ENCODE data around the gene CASZ1. TPM values are rescaled to one million over a fixed set of nuclear protein-coding genes. Genes with fewer than 3 reads are reported as not detected.

The CASZ1 gene
- total and polyA plus RNA-seq, 10 of the 15 experiments (the other 5 are each of a cell fraction or from before 2014, with no cell fraction given), result 0.52 to 9.8 (median 3.7) TPM

DNA sequence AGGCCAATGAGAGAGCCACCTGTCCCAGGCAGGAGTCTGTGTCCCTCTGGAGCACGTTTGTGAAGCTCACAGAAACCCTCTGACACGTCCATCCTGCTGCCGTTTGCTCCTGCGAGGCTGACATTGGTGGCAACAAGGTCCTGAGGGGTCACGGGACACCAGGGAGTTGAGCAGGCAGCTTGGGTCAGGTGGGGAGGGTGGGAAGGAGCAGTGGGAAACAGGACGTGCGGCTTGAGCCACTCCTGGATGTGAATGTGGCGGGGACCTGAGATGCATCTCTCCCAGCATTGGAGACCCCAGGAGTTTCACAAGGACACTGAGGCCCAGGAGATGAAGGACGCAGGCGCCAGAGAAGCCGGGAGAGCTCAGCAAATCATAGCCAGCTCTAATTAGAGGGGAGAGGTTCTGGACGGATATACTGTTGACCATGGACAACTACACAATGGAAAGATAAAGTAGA is 172.7 kb downstream of the CASZ1 start:
- H3K4me1 ChIP-seq (ENCODE audit: control insufficient read depth, insufficient read depth, low read length), result no peaks in the 10 kb centered on the region
- ChIA-PET RAD21 (ENCODE audit: unreplicated experiment) (no interaction called here), SMC1A (ENCODE audit: uncharacterized antibody, unreplicated experiment) (no interaction called here), CTCF (no interaction called here), POLR2A (no interaction called here)
- WGBS (ENCODE audit: insufficient coverage, insufficient replicate concordance, low lambda C conversion rate, missing lambda C conversion rate), result 86% methylated on average over 12 of the region's 12 CpGs
- H3K79me2 ChIP-seq (ENCODE audit: control insufficient read depth, insufficient read depth, low read length), result no peaks in the 10 kb centered on the region
- in situ Hi-C loops (cut with MboI), result no loop called here
- H2AFZ ChIP-seq (ENCODE audit: control insufficient read depth, low read depth, low read length), result no peak overlapping the region
- no peak overlapping the region for H3K4me2 ChIP-seq (ENCODE audit: control insufficient read depth, insufficient read depth)
- H4K20me1 ChIP-seq (ENCODE audit: control insufficient read depth, insufficient read depth), result no peaks in the 10 kb centered on the region
- no peak overlapping the region for H3K4me3 ChIP-seq
- peaks cover 6 to 7% of the 10 kb centered on the region in 2 experiments; a peak in 3 of 4 replicates for H3K36me3 ChIP-seq (ENCODE audit: control insufficient read depth in 2 of 2, insufficient read depth in 2 of 2, low read length in 1 of 2)
- TF ChIP-seq IKZF1 (conservative IDR thresholded peaks at IDR 0.05) (no peak), EGR1 (IDR thresholded peaks at IDR 0.05; ENCODE audit: borderline replicate concordance in 1 of 2, low read depth in 2 of 2, low read length in 2 of 2) (no peak), NFYB (IDR thresholded peaks at IDR 0.05; ENCODE audit: insufficient read depth, low read depth, low read length) (no peak), TCF12 (IDR thresholded peaks at IDR 0.05; ENCODE audit: low read depth, low read length) (no peak), NBN (IDR thresholded peaks at IDR 0.05) (no peak), STAT3 (IDR thresholded peaks at IDR 0.05; ENCODE audit: low read depth, low read length) (no peak), JUNB (IDR thresholded peaks at IDR 0.05) (no peak)
- TF ChIP-seq, protein P1, sequence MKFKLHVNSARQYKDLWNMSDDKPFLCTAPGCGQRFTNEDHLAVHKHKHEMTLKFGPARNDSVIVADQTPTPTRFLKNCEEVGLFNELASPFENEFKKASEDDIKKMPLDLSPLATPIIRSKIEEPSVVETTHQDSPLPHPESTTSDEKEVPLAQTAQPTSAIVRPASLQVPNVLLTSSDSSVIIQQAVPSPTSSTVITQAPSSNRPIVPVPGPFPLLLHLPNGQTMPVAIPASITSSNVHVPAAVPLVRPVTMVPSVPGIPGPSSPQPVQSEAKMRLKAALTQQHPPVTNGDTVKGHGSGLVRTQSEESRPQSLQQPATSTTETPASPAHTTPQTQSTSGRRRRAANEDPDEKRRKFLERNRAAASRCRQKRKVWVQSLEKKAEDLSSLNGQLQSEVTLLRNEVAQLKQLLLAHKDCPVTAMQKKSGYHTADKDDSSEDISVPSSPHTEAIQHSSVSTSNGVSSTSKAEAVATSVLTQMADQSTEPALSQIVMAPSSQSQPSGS (IDR thresholded peaks at IDR 0.05; ENCODE audit: low read length), result no peak
- TF ChIP-seq, protein P2, sequence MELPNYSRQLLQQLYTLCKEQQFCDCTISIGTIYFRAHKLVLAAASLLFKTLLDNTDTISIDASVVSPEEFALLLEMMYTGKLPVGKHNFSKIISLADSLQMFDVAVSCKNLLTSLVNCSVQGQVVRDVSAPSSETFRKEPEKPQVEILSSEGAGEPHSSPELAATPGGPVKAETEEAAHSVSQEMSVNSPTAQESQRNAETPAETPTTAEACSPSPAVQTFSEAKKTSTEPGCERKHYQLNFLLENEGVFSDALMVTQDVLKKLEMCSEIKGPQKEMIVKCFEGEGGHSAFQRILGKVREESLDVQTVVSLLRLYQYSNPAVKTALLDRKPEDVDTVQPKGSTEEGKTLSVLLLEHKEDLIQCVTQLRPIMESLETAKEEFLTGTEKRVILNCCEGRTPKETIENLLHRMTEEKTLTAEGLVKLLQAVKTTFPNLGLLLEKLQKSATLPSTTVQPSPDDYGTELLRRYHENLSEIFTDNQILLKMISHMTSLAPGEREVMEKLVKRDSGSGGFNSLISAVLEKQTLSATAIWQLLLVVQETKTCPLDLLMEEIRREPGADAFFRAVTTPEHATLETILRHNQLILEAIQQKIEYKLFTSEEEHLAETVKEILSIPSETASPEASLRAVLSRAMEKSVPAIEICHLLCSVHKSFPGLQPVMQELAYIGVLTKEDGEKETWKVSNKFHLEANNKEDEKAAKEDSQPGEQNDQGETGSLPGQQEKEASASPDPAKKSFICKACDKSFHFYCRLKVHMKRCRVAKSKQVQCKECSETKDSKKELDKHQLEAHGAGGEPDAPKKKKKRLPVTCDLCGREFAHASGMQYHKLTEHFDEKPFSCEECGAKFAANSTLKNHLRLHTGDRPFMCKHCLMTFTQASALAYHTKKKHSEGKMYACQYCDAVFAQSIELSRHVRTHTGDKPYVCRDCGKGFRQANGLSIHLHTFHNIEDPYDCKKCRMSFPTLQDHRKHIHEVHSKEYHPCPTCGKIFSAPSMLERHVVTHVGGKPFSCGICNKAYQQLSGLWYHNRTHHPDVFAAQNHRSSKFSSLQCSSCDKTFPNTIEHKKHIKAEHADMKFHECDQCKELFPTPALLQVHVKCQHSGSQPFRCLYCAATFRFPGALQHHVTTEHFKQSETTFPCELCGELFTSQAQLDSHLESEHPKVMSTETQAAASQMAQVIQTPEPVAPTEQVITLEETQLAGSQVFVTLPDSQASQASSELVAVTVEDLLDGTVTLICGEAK (IDR thresholded peaks at IDR 0.05; ENCODE audit: borderline replicate concordance), result no peak
- DNase-seq (ENCODE audit: low read depth, low spot score) (no peak), FAIRE-seq (no peak), ATAC-seq (no peak)
- no peak overlapping the region for H3K27ac ChIP-seq (ENCODE audit: control insufficient read depth, insufficient read depth)
- H3K9me3 ChIP-seq (replicated peaks; ENCODE audit: control insufficient read depth, insufficient read depth, low read length), result no peaks in the 10 kb centered on the region
- no TSS peak for BruUV-seq (replicated peaks)
- no peaks in the 10 kb centered on the region for H3K27me3 ChIP-seq (replicated peaks in 1 of 2; ENCODE audit: control insufficient read depth in 2 of 2, insufficient read depth in 2 of 2, low read length in 1 of 2)
- no peak overlapping the region for H3K9ac ChIP-seq (ENCODE audit: control insufficient read depth, insufficient read depth, low read length)
- intact Hi-C loops (cut with micrococcal nuclease; ENCODE audit: unreplicated experiment), result no loop called here
